GM12892 (cell line): ENCODE data around the gene MANBA.

Experiments
- POLR2A ChIP-seq: IDR thresholded peaks from 2 replicates; pipeline ENCODE4 v1.6.1; 2011; ENCODE audit warnings: low read depth, low read length, control low read depth
- POLR2AphosphoS5 ChIP-seq: IDR thresholded peaks from 2 replicates; pipeline ENCODE4 v1.6.1; 2011; ENCODE audit warnings: low read depth, low read length, control low read depth

- TF ChIP-seq POLR2AphosphoS5 = no peak
- TF ChIP-seq POLR2A = no peak
These were observed 148.6 kb downstream of the MANBA start for GRCh38 chr4:102612210-102612609.
